Keratinocyte (primary cell): Measurements from ENCODE around the gene OXT. TPM values are rescaled to one million over a fixed set of nuclear protein-coding genes. Genes with fewer than 3 reads are reported as not detected.

Experiments
- DNase-seq: peaks from one replicate; pipeline ENCODE4 v3.0.0-alpha.2; 2011; ENCODE audit warnings: low read depth, missing footprints, low spot score
- FAIRE-seq: peaks from 2 replicates; lab custom pipeline; 2011; peaks lifted over from hg19 to GRCh38; lab: Jason Lieb, UNC
- H2AFZ ChIP-seq: 2 replicates; pipeline ENCODE4 v1.6.0; 2012; ENCODE audit warnings: low read length, control low read depth, inconsistent platforms; ENCODE audit not compliant: control insufficient read depth
- H3K27ac ChIP-seq: 2 replicates; pipeline ENCODE4 v1.5.1; 2011; ENCODE audit warnings: low read length; ENCODE audit not compliant: control insufficient read depth, insufficient read depth
- H3K27me3 ChIP-seq: 3 replicates; pipeline ENCODE4 v1.6.0; 2011; ENCODE audit warnings: low read length; ENCODE audit not compliant: control insufficient read depth, insufficient read depth; ENCODE audit errors: extremely low read depth
- H3K36me3 ChIP-seq, 2 experiments: 2 replicates in 1 of 2; 3 replicates in 1 of 2; pipeline ENCODE4 v1.5.1; 2011; ENCODE audit warnings: low read length in 2 of 2, mild to moderate bottlenecking in 1 of 2; ENCODE audit not compliant: control insufficient read depth in 2 of 2, insufficient read depth in 2 of 2; ENCODE audit errors: extremely low read depth in 1 of 2
- H3K4me1 ChIP-seq: 3 replicates; pipeline ENCODE4 v1.5.1; 2011; ENCODE audit warnings: low read length; ENCODE audit not compliant: control insufficient read depth, insufficient read depth; ENCODE audit errors: extremely low read depth
- H3K4me2 ChIP-seq: 3 replicates; pipeline ENCODE4 v1.6.0; 2011; ENCODE audit warnings: low read depth, low read length; ENCODE audit not compliant: control insufficient read depth, insufficient read depth; ENCODE audit errors: extremely low read depth
- H3K4me3 ChIP-seq, 3 experiments: fragments of 200-600 bp in 1 of 3; sonication (generic) in 1 of 3; 2 replicates in 2 of 3; 3 replicates in 1 of 3; pipeline ENCODE4 v1.5.1; 2011 to 2016; ENCODE audit warnings: low read length in 3 of 3, mild to moderate bottlenecking in 3 of 3, control low read depth in 2 of 3, inconsistent platforms in 1 of 3, low read depth in 1 of 3, mixed read lengths in 1 of 3, mixed run types in 1 of 3, moderate library complexity in 1 of 3; ENCODE audit not compliant: control insufficient read depth in 2 of 3, insufficient read depth in 2 of 3; ENCODE audit errors: extremely low read depth in 1 of 3
- H3K79me2 ChIP-seq: 2 replicates; pipeline ENCODE4 v1.6.0; 2012; ENCODE audit warnings: low read length; ENCODE audit not compliant: control insufficient read depth, insufficient read depth
- H3K9ac ChIP-seq: 3 replicates; pipeline ENCODE4 v1.6.0; 2011; ENCODE audit warnings: low read length; ENCODE audit not compliant: control insufficient read depth, insufficient read depth; ENCODE audit errors: extremely low read depth
- H3K9me1 ChIP-seq: 3 replicates; pipeline ENCODE4 v1.6.0; 2011; ENCODE audit warnings: low read length; ENCODE audit not compliant: control insufficient read depth, insufficient read depth; ENCODE audit errors: extremely low read depth
- H3K9me3 ChIP-seq: 2 replicates; pipeline ENCODE4 v1.5.1; 2012; ENCODE audit warnings: low read depth, low read length; ENCODE audit not compliant: control insufficient read depth
- H4K20me1 ChIP-seq: 3 replicates; pipeline ENCODE4 v1.6.0; 2011; ENCODE audit warnings: low read length; ENCODE audit not compliant: control insufficient read depth, insufficient read depth; ENCODE audit errors: extremely low read depth
- CTCF ChIP-seq, 3 experiments: IDR thresholded peaks in 1 of 3; conservative IDR thresholded peaks in 1 of 3; optimal IDR thresholded peaks in 1 of 3; 2 replicates in 2 of 3; 3 replicates in 1 of 3; pipeline versions ENCODE3 to v1.5.1; 2011; ENCODE audit warnings: low read length in 3 of 3, mild to moderate bottlenecking in 3 of 3, moderate library complexity in 2 of 3, control low read depth in 1 of 3, inconsistent platforms in 1 of 3; ENCODE audit not compliant: insufficient read depth in 2 of 3; ENCODE audit errors: extremely low read depth in 1 of 3
- EZH2 ChIP-seq: IDR thresholded peaks from one replicate; pipeline ENCODE4 v1.6.1; 2012; ENCODE audit warnings: inconsistent platforms, mild to moderate bottlenecking, low read length, moderate library complexity
- dilution Hi-C: fragments of 300-500 bp; cut with MboI; formaldehyde crosslinking; loops from one replicate; pipeline ENCODE4 v1.7.0; 2020; ENCODE audit warnings: low sequenced_read_pairs; ENCODE audit not compliant: extremely low pct_ligation_motif_present
- polyA plus RNA-seq, 5 experiments: library from polyadenylated mRNA; depleted of rRNA in 3 of 5; stranded (reverse) in 3 of 5; stranded (forward) in 1 of 5; unstranded in 1 of 5; fragments of >200 nt; gene quantifications; 1 replicate in 1 of 5; 2 replicates in 3 of 5; 3 replicates in 1 of 5; pipeline versions ENCODE4 v1.2.1 to v1.2.3, GENCODE V29; 2011 to 2012; ENCODE audit warnings: missing spikeins in 2 of 5, low read depth in 1 of 5, low replicate concordance in 1 of 5

Gene OXT
- polyA plus RNA-seq, 1 donor (not counting 4 experiments of a cell fraction or from before 2014, with no cell fraction given) = not detected

GRCh38 chr20:3067139-3068014 lies 4.0 kb upstream of the OXT start:
- H2AFZ ChIP-seq = no peak overlapping the region

GRCh38 chr20:3068075-3068474 lies 3.3 kb upstream of the OXT start:
- Histone ChIP-seq H3K9me1 (no peaks in the 10 kb centered on the region), H3K27me3 (peaks cover 25% of the 10 kb centered on the region), H3K36me3 (no peaks in the 10 kb centered on the region), H2AFZ (no peak overlapping the region), H3K4me3 (no peak overlapping the region), H3K4me2 (no peak overlapping the region), H3K27ac (no peak overlapping the region), H3K4me1 (no peaks in the 10 kb centered on the region), H3K9me3 (no peaks in the 10 kb centered on the region), H3K9ac (no peak overlapping the region), H3K79me2 (no peaks in the 10 kb centered on the region), H4K20me1 (no peaks in the 10 kb centered on the region)
- dilution Hi-C loops = no loop called here
- FAIRE-seq = no peak
- DNase-seq = no peak
- TF ChIP-seq CTCF (optimal IDR thresholded peaks at IDR 0.05 in 1 of 3, IDR thresholded peaks at IDR 0.05 in 1 of 3, conservative IDR thresholded peaks at IDR 0.05 in 1 of 3; ENCODE audit: extremely low read depth in 1 of 3, insufficient read depth in 2 of 3, low read length in 3 of 3) = no peak
- peak; percentile 32 for TF ChIP-seq EZH2

More at GRCh38 chr20:3067139-3068014, 4.0 kb upstream of the OXT start:
- Histone ChIP-seq H3K27me3 (peaks cover 19% of the 10 kb centered on the region), H3K9ac (no peak overlapping the region), H4K20me1 (no peaks in the 10 kb centered on the region), H3K36me3 (no peaks in the 10 kb centered on the region), H3K4me3 (no peak overlapping the region), H3K9me1 (no peaks in the 10 kb centered on the region), H3K9me3 (no peaks in the 10 kb centered on the region), H3K79me2 (no peaks in the 10 kb centered on the region), H3K4me2 (no peak overlapping the region), H3K4me1 (no peaks in the 10 kb centered on the region), H3K27ac (no peak overlapping the region)
- TF ChIP-seq EZH2 (no peak), CTCF (optimal IDR thresholded peaks at IDR 0.05 in 1 of 3, IDR thresholded peaks at IDR 0.05 in 1 of 3, conservative IDR thresholded peaks at IDR 0.05 in 1 of 3; ENCODE audit: extremely low read depth in 1 of 3, insufficient read depth in 2 of 3, low read length in 3 of 3) (no peak)
- no peak for FAIRE-seq
- dilution Hi-C loops = no loop called here
- DNase-seq = no peak
